Tongue (tissue), 2 donors: Measurements from ENCODE around the gene ASTL. TPM values are rescaled to one million over a fixed set of nuclear protein-coding genes. Genes with fewer than 3 reads are reported as not detected.

ENCODE experiments used
- DNase-seq: peaks from one replicate; pipeline ENCODE4 v3.0.0-alpha.2; 2015
- total RNA-seq: library from RNA; depleted of rRNA; stranded (reverse); fragments of >200 nt; gene quantifications from one replicate; pipeline ENCODE4 v1.2.3, GENCODE V29; 2014

The ASTL gene
- total RNA-seq, 1 donor from 2014 or later = not detected

GRCh38 chr2:96112501-96113366, 25.6 kb downstream of the ASTL start:
- no peak for DNase-seq

- no peak for DNase-seq
These were observed 26.3 kb downstream of the ASTL start for GRCh38 chr2:96111823-96112500.

- no peak for DNase-seq
These were observed 27.1 kb downstream of the ASTL start for GRCh38 chr2:96111257-96111640.

DNA sequence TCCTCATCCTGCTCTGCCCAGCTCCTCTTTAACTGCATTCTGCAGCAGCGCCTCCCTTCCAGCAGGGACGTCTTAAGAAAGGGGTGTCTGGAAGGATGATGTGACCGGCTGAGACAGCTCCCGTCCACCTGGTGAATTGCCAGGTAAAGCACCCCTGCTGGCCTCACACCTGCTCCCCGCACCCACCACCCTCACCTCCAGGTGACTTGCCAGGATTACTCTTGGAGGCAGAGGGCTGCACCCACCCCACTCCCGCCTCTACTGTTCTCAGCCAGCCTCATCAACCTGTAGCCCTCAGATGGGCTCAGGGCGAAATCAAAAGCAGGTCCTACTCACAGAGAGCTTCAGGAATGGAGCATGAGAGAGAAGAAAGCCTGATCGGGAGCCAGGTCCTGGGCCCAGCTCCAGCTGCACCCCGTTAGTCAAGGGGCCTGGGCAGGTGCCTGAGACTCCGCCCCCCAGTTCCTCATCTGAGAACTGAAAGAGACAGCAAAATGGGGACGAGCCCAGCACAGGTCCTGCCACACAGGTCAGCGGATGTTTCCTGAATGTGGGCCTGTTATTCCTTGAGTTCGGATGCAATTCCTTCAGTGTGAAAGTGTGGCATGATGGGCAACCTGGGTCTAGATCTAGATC, 27.6 kb downstream of the ASTL start:
- no peak for DNase-seq

DNA sequence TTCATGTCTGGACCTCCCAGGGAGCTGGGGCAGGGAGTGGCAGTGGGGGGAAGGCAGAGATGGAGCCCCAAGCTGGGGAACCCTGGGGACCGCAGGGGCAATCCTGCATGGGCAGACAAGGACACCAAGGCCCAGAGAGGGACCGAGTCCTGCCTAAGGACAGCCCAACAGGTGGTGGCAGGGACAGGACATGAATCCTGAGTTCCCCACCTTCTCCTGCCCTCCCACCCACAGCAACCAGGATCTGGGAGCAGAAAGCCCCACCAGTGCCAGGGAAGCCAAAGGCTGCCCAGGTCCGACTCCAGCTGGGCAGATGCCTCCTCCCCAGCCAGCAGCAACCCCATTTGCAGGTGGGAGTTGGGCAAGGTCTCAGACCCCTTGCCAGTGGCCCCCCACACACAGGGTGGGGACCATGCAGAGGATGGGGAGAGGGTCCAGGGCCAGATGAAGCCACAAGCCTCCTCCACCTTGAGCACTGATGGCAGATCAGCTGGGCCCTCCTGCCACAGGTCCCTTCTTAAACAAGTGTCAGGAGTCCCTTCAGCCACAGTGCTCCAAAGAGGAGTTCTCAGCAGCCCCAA, 28.3 kb downstream of the ASTL start:
- no peak for DNase-seq

GRCh38 chr2:96109361-96109680, 29.0 kb downstream of the ASTL start:
- no peak for DNase-seq

DNA sequence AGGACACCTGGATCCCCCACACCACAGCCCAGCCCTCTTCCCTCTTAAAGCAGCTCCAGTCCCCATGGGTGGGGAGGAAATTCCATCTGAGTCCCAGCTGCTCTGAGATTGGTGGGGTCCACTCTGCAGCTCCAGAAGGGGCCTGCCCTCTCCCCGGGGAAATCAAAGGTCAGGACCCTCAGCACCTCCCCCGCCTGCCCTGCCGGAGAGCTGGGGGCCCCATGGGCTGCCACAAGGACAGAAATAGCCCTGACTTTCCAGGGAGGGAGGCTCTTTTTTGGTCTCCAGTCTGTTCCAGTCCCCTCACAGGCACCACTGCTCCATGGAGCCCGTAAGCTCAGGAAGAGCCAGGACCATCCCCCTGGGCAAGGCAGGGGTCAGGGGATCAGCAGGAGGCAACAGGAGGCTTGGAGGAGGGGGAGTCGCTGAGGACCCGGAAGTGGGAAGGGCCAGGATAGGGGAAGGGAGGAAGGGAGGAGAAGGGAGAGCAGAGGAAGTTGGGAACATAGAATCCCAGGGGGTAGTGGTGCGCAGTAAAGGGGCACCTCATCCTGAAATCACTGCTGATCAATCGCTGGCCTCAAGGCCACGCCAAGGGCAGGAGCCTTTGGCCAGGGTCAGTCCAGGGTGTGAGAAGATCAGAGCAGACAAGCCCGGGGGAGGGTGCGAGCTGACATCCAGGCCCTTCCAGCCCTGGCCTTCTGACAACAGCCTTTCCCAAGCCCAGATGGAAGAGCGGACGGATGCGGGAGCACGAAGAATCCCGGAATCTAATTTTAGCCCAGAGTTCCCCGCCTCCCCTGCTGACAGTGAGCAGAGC, 29.6 kb downstream of the ASTL start:
- DNase-seq = peak; percentile 72

DNA sequence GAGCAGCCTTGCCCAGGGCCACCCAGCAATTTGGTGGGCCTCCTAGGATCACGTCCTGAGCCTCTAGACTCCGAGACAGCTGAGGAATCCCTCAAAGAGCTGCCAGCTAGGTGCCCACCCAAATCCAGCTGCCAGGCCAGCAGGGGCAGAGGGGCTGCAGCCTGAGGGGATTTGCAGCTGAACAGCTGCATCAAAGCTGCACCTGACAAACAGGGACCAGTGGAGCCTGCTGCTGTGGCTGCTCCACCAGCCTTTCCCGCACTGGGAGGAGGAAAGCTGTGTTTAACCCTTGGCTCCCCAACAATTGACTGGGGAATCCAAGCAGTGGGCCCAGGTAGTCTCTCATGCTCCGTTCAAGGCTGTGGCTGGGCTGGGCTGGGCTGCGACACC, 30.2 kb downstream of the ASTL start:
- DNase-seq = peak; percentile 55

DNA sequence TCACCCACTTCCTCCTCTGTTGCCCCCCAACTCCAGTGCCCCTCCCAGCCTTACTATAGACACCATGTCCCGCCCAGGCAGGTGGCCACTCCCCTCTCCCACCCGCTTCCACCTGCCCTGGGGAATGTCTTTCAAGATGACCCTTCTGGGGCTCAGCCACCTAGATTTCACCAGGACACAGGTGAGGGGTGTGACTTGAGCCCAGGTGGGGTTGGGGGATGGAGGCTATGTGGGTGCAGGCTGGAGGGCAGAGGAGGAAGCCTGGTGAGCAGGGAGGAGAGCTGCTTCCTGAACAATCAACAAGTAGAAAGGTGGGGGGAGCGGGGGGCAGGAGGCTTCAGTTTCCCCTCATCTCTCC, 30.6 kb downstream of the ASTL start:
- DNase-seq = no peak

GRCh38 chr2:96106991-96107707, 31.2 kb downstream of the ASTL start:
- DNase-seq = no peak

DNA sequence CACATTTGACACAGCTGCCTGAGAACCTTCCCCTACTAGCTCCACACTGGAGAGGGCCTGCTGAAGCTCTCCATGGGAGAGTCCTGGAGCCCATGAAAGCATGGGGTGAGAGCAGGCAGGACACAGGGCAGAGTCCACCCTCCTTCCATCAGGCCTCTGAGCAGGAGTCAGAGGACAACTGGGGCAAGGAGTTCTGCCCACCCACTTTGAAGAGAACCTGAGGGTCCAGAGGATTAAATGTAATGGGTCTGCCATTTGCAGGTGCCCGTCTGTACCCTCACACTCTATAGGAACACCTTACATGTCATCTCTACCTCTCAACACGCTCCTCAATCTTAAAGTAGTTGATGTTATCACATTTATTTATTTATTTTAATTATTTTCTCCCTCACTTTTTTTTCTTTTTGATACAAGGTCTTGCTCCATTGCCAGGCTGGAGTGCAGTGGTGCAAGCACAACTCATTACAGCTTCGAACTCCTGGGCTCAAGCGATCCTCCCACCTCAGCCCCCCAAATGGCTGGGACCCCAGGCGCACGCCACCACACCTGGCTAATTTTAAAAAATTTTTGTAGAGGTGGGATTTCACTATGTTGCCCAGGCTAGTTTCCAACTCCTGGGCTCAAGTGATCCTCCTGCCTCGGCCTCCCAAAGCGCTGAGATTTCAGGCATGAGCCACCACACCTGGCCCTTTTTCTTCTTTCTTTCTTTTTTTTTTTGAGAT, 32.1 kb downstream of the ASTL start:
- DNase-seq = no peak

DNA sequence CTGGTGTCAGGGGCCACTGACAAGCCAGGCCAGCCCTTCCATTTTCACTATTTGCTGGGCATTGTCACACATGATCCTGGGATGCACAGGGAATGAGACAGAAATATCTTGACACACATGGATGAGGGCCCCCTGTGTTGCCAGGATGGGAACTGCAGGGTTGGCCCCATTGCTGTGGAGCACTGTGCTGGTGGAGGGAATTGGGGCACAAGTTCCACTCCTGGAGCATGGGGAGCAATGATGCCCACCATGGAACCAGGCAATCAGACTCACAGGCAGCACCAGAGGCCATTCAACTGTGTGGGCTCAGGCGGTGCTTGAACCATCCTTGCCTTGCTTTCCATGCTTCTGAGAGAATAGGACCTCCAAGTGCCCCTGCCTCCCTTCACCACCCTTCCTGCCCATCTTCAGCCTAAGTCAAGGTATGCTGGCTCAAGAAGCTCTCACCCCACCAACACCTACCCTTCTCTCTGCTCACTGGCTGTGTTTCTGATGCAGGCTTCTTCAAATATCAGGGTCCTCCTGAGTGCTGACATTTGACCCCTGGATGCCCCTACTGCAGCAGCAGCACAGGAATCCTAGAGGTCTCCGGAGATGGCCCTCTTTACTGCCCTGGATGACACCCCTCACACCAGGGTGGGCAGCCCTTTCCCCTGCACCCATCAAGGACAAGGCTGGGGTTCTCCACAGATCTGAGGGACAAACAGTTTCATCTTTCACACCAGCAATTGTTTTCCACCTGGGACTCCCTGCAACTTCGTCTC, 33.0 kb downstream of the ASTL start:
- no peak for DNase-seq

GRCh38 chr2:96104487-96104861, 33.8 kb downstream of the ASTL start:
- DNase-seq = no peak

- DNase-seq = no peak
These were observed 34.4 kb downstream of the ASTL start for GRCh38 chr2:96103761-96104486.

DNA sequence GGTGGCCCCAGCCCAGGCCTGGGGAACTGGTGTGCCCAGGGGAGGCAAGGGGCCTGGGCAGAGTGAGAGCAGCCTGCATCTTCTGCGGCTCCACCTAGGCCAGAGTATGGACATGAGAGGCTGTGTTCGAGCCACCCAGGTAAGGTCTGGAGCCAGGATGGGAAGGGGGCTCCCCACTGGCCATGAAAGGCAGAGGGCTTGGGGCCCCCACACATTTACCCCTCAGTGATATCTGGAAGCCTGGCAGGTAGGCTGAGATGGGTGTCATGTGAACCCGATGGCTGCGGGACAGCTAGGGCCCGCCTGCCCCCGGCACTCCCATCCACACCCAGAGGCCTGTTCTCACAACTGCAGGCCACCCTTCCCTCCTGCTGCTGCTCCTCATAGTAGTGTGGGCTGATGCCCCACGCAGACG, 35.1 kb downstream of the ASTL start:
- no peak for DNase-seq

DNA sequence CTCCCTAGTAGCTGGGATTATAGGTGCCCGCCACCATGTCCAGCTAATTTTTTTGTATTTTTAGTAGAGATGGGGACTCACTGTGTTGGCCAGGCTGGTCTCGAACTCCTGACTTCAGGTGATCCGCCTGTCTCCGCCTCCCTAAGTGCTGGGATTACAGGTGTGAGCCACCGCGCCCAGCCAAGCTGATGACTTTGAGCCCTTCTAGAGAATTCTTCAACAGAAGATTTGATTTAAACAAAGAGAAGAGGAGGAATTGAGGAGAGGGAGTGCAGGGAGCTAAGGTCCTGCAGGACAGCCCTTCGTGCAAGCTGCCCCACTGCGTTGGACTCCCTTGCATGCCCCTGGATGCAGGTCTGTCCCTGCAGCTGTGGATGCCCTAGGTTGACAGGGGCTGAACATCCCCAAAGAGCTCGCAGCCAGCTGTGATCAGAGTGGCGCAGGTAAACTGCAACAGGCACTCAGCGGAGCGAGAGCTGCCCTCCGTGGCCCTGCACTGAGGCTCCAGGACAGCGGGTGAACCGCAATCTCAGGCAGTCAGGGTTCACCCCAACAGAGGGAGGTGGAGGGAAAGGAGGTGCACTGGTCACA, 35.6 kb downstream of the ASTL start:
- no peak for DNase-seq

DNA sequence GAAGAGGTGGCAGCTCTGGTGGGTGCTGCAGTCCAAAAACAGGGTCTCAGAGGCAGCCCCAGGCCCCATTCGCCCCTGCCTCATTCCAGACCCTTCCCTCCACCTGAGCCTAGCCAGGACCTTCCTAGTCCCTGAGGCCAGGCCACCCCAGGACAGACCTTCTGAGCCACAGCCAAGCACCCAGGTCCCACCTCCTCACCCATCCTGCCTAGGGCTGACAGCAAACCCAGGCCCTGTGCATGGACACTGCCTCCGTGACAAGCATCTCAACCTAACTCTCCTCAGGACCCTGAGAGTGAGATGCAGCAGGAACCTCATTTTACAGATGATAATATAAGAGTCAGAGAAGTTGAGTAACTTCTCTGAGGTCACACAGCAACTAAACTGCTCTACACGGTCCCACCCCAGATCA, 37.4 kb downstream of the ASTL start:
- DNase-seq = no peak

GRCh38 chr2:96099861-96100798, 38.2 kb downstream of the ASTL start:
- no peak for DNase-seq
